Sigmoid colon (tissue), 7 donors: Measurements from ENCODE around the gene STXBP5. TPM values are rescaled to one million over a fixed set of nuclear protein-coding genes. Genes with fewer than 3 reads are reported as not detected.

Experiments
- DNase-seq: peaks from one replicate; pipeline ENCODE4 v3.0.0-alpha.2; 2019
- H3K27ac ChIP-seq, 4 donors: fragments of 200-600 bp; sonication (generic); one replicate each; pipeline ENCODE4 v1.5.1; 2016 to 2019; ENCODE audit warnings: mild to moderate bottlenecking in 1 of 4
- H3K27me3 ChIP-seq, 3 donors: fragments of 200-600 bp; sonication (generic); one replicate each; pipeline ENCODE4 v1.5.1; 2019; ENCODE audit warnings: mild to moderate bottlenecking in 1 of 3
- H3K36me3 ChIP-seq, 4 donors: fragments of 200-600 bp; sonication (generic); one replicate each; pipeline ENCODE4 v1.5.1; 2016 to 2019
- H3K4me1 ChIP-seq, 4 donors: fragments of 200-600 bp; sonication (generic); one replicate each; pipeline ENCODE4 v1.5.1; 2017 to 2019
- H3K4me3 ChIP-seq, 4 donors: fragments of 200-600 bp; sonication (generic); one replicate each; pipeline ENCODE4 v1.5.1; 2017 to 2019; ENCODE audit warnings: mild to moderate bottlenecking in 2 of 4, moderate library complexity in 1 of 4
- H3K9me3 ChIP-seq, 4 donors: fragments of 200-600 bp in 3 of 4; sonication (generic) in 3 of 4; one replicate each; pipeline versions ENCODE4 v1.5.1 to v1.6.1; 2013 to 2019
- CTCF ChIP-seq, 4 experiments: fragments of 450-650 bp in 3 of 4; fragments of 200-600 bp in 1 of 4; IDR thresholded peaks; one replicate each; pipeline ENCODE4 v1.5.1; 2016 to 2019; ENCODE audit warnings: antibody characterized with exemption in 4 of 4, mild to moderate bottlenecking in 3 of 4, moderate library complexity in 2 of 4
- EP300 ChIP-seq, 4 donors: sonication (generic); formaldehyde crosslinking; IDR thresholded peaks; one replicate each; pipeline ENCODE4 v1.6.1; 2017; ENCODE audit warnings: antibody characterized with exemption in 4 of 4
- POLR2A ChIP-seq, 2 donors: fragments of 450-650 bp; IDR thresholded peaks; one replicate each; pipeline ENCODE4 v1.6.1; 2016; ENCODE audit warnings: antibody characterized with exemption in 2 of 2, mild to moderate bottlenecking in 2 of 2, moderate library complexity in 2 of 2
- POLR2AphosphoS5 ChIP-seq, 4 donors: sonication (generic); formaldehyde crosslinking; IDR thresholded peaks; one replicate each; pipeline ENCODE4 v1.6.1; 2017; ENCODE audit warnings: antibody characterized with exemption in 4 of 4
- WGBS, 2 donors: extraction: QIAGEN DNeasy Blood & Tissue Kit; methylation state at CpG; one replicate each; pipeline ENCODE4 v1.1.7; 2013; 5-methylcytosine and 5-hydroxymethylcytosine counted together
- intact Hi-C: fragments of 100-400 bp; cut with DNase I; formaldehyde crosslinking; loops from one replicate; pipeline ENCODE4 v1.15.1; 2023
- polyA plus RNA-seq, 3 donors: library from polyadenylated mRNA; stranded (reverse); fragments of 200-250 nt; gene quantifications; one replicate each; pipeline ENCODE4 v1.2.3, GENCODE V29; 2013
- total RNA-seq, 4 donors: library from RNA; depleted of rRNA; stranded (reverse); fragments of >200 nt; gene quantifications; one replicate each; pipeline ENCODE4 v1.1.0, GENCODE V29; 2016
- donor health status: healthy with polysubstance abuse.
- donor health status: Bipolar disorder and iron deficiency.
- donor health status: healthy.

The STXBP5 gene
- total and polyA plus RNA-seq, 7 donors: 16.0 to 34.3 (median 24.2) TPM

- H3K9me3 ChIP-seq: no peaks in the 10 kb centered on the region
- intact Hi-C loops: no loop called here
- no peaks in the 10 kb centered on the region for H3K36me3 ChIP-seq
- no peak overlapping the region for H3K4me3 ChIP-seq
- DNase-seq: no peak
- H3K4me1 ChIP-seq: no peaks in the 10 kb centered on the region
- H3K27me3 ChIP-seq: no peaks in the 10 kb centered on the region
- no peak overlapping the region for H3K27ac ChIP-seq
- 94 to 95% methylated on average over 11 of the region's 11 CpGs for WGBS, 2 donors
- TF ChIP-seq POLR2AphosphoS5 (IDR thresholded peaks at IDR 0.05) (no peak), CTCF (IDR thresholded peaks at IDR 0.05) (no peak), EP300 (IDR thresholded peaks at IDR 0.05) (no peak), POLR2A (IDR thresholded peaks at IDR 0.05) (no peak)
Observed at GRCh38 chr6:147423111-147423510, 218.9 kb downstream of the STXBP5 start.

- DNase-seq: no peak
- Histone ChIP-seq H3K4me1 (no peaks in the 10 kb centered on the region), H3K4me3 (no peak overlapping the region), H3K9me3 (no peaks in the 10 kb centered on the region), H3K36me3 (no peaks in the 10 kb centered on the region), H3K27ac (no peak overlapping the region), H3K27me3 (no peaks in the 10 kb centered on the region)
- intact Hi-C loops: no loop called here
- no peak for TF ChIP-seq POLR2A (IDR thresholded peaks at IDR 0.05)
- TF ChIP-seq EP300 (IDR thresholded peaks at IDR 0.05): no peak
- TF ChIP-seq CTCF (IDR thresholded peaks at IDR 0.05): no peak
- TF ChIP-seq POLR2AphosphoS5 (IDR thresholded peaks at IDR 0.05): no peak
- WGBS, 2 donors: 77 to 83% methylated on average over 3 of the region's 3 CpGs
Observed at GRCh38 chr6:147429794-147430193, 225.6 kb downstream of the STXBP5 start.

GRCh38 chr6:147430811-147431210 lies 226.6 kb downstream of the STXBP5 start:
- Histone ChIP-seq H3K9me3 (no peaks in the 10 kb centered on the region), H3K4me1 (no peaks in the 10 kb centered on the region), H3K4me3 (no peak overlapping the region), H3K27ac (no peak overlapping the region), H3K27me3 (no peaks in the 10 kb centered on the region), H3K36me3 (no peaks in the 10 kb centered on the region)
- DNase-seq: no peak
- TF ChIP-seq CTCF (IDR thresholded peaks at IDR 0.05) (no peak), POLR2AphosphoS5 (IDR thresholded peaks at IDR 0.05) (no peak), EP300 (IDR thresholded peaks at IDR 0.05) (no peak), POLR2A (IDR thresholded peaks at IDR 0.05) (no peak)
- intact Hi-C loops: no loop called here
- 95 to 98% methylated on average over 2 of the region's 2 CpGs for WGBS, 2 donors

- H3K27ac ChIP-seq: no peak overlapping the region
- H3K27me3 ChIP-seq: no peaks in the 10 kb centered on the region
- no peaks in the 10 kb centered on the region for H3K9me3 ChIP-seq
- 92 to 93% methylated on average over 4 of the region's 4 CpGs for WGBS, 2 donors
- intact Hi-C loops: no loop called here
- no peaks in the 10 kb centered on the region for H3K4me1 ChIP-seq
- no peak for DNase-seq
- no peaks in the 10 kb centered on the region for H3K36me3 ChIP-seq
- no peak overlapping the region for H3K4me3 ChIP-seq
- TF ChIP-seq POLR2AphosphoS5 (IDR thresholded peaks at IDR 0.05) (no peak), POLR2A (IDR thresholded peaks at IDR 0.05) (no peak), EP300 (IDR thresholded peaks at IDR 0.05) (no peak), CTCF (IDR thresholded peaks at IDR 0.05) (no peak)
Observed at GRCh38 chr6:147434076-147434475, 229.9 kb downstream of the STXBP5 start.

- H3K36me3 ChIP-seq: no peaks in the 10 kb centered on the region
- intact Hi-C loops: no loop called here
- H3K27ac ChIP-seq: no peak overlapping the region
- H3K4me3 ChIP-seq: no peak overlapping the region
- no peaks in the 10 kb centered on the region for H3K27me3 ChIP-seq
- TF ChIP-seq EP300 (IDR thresholded peaks at IDR 0.05) (no peak), POLR2A (IDR thresholded peaks at IDR 0.05) (no peak), POLR2AphosphoS5 (IDR thresholded peaks at IDR 0.05) (no peak), CTCF (IDR thresholded peaks at IDR 0.05) (no peak)
- no peaks in the 10 kb centered on the region for H3K9me3 ChIP-seq
- no peaks in the 10 kb centered on the region for H3K4me1 ChIP-seq
- WGBS, 2 donors: 62 to 70% methylated on average over 4 of the region's 4 CpGs
- DNase-seq: no peak
Observed at GRCh38 chr6:147434516-147434915, 230.3 kb downstream of the STXBP5 start.
